Measurements from ENCODE around the gene SH3RF3. TPM values are rescaled to one million over a fixed set of nuclear protein-coding genes. Genes with fewer than 3 reads are reported as not detected.

Gene SH3RF3
- total RNA-seq, 1 donor from 2014 or later, result 0.47 TPM

Other genes starting within 250 kb of the SH3RF3 start
- 0.56 and 0.62 TPM in 2 replicates for gene EDAR, start 140.0 kb upstream of the SH3RF3 start, total RNA-seq

All from activated CD4-positive, alpha-beta T cell treated with anti-CD3 and anti-CD28 coated beads, Interleukin-2, amount 10 ng/mL, durations not matched to agents 24 days and 14 days (primary cell).